ENCODE measurements around the gene MT3.

Gene MT3

DNA sequence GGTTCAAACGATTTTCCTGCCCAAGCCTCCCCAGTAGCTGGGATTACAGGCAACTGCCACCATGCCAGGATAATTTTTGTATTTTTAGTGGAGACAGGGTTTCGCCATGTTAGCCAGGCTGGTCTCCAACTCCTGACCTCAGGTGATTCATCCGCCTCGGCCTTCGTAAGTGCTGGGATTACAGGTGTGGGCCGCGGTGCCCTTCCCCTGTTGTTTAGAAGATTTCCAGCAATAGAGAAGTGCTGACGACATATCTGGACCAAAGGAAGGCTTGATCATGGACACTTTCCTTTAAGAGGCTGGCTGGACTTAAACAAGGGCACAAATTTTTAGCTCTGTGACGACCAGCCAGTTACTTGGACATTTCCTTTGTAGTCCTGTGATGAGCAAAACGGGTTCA is 41.9 kb downstream of the MT3 start:
- DNase-seq (ENCODE audit: low spot score): no peak

DNA sequence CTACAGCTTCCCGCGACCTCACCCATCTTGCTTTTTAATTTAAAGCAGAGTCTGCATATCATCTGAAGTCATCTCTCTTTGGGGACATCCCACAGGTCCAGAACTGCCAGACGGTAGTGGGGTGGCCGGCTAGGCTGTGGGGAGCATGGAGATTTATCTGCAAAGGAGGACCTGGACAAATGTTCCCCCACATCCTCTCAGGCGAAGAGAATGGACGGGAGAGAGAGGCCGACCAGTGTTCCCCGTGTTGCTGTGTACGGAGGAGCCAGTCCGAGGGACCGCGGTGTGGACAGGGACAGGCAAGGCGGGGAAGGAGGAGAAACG is 42.5 kb downstream of the MT3 start:
- DNase-seq (ENCODE audit: low spot score): no peak

DNA sequence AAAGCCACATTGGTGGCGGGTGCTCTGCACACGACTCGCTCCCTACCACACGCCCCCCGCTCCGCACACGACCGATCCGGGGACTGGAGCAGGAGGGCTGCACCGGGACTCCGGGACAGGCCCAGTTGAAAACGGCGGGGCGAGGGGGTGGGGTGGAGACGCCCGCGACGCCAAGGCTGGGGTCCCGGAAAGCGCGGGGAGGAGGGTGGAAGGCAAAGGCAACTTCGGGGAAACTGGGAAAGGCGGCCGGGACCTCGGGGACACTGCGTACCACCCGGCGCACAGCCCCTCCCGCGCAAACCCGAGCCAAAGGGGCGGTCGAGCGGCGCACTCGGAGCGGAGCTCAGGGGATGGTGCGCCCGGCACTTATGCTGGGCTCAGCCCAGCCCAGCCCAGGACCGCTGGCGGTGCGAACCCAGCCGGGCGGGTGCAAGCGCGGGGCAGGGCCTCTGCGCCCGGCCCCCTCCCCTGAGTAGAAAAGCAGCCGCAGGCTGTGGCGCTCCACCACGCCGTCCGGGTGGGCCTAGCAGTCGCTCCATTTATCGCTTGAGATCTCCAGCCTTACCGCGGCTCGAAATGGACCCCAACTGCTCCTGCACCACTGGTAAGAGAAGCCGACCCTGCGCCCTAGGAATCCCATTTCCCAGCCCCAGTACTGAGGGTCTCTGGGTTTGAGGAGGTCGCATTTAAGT is 43.0 kb downstream of the MT3 start, which contains the start of gene MT1M:
TSS of gene MT1M (plus strand) at position 504 of the 692 bp plus-strand sequence. CDS start at position 577, 73 bp downstream.
- no peak for DNase-seq (ENCODE audit: low spot score)

DNA sequence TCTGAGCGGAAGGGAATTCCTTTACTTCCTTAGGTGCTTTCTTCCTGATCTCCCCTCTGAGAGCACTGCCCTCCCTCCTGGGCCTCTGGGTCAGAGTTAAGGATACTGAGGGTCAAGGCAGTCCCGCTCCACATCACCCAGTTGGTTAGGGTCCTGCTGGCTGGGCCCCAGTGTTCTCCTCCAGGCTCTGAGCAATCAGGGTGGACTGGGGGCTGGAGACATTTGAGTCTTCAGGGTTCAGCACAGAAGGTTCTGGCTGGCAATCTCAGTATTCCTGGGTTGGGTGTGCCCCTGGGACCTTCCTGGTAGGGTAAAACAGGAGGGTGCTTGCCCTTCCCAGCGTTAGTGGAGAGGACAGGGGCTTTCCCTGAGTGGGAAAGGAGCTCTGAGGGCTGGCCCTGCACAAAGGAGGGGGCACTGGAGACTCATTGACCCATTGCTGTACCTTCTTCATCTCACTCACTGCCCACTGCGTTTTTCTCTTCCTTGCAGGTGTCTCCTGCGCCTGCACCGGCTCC is 43.6 kb downstream of the MT3 start:
- DNase-seq (ENCODE audit: low spot score): no peak

DNA sequence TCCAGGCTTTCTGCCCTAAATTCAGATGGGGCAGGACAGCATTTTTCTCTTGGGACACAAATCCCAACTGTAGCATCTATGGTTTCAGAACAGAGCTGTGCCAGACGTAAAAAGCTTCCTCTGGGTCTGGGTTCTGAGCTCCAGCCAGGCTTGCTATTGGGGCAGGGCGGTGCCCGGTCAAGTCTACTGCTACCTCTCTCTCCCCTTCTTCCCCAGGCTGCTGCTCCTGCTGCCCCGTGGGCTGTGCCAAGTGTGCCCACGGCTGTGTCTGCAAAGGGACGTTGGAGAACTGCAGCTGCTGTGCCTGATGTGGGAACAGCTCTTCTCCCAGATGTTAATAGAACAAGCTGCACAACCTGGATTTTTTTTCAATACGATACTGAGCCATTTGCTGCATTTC is 44.2 kb downstream of the MT3 start:
- no peak for DNase-seq (ENCODE audit: low spot score)

DNA sequence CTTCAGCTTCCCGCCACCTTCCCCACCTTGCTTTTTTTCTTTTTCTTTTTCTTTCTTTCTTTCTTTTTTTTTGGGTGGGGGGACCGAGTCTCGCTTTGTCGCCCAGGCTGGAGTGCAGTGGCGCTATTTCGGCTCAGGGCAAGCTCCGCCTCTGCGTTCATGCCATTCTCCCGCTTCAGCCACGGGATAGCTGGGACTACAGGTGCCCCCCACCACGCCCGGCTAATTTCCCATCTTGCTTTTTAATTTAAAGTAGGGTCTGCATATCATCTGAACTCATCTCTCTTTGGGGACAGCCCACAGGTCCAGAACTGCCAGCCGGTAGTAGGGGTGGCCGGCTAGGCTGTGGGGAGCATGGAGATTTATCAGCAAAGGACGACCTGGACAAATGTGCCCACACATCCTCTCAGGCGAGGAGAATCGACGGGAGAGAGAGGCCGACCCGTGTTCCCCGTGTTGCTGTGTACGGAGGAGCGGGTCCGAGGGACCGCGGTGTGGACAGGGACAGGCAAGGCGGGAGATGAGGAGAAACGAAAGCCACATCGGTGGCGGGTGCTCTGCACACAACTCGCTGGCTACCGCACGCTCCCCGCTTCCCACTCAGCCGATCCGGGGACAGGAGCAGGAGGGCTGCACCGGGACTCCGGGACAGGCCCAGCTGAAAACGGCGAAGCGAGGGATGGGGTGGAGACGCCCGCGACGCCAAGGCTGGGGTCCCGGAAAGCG is 45.5 kb downstream of the MT3 start:
- no peak for DNase-seq (ENCODE audit: low spot score)

DNA sequence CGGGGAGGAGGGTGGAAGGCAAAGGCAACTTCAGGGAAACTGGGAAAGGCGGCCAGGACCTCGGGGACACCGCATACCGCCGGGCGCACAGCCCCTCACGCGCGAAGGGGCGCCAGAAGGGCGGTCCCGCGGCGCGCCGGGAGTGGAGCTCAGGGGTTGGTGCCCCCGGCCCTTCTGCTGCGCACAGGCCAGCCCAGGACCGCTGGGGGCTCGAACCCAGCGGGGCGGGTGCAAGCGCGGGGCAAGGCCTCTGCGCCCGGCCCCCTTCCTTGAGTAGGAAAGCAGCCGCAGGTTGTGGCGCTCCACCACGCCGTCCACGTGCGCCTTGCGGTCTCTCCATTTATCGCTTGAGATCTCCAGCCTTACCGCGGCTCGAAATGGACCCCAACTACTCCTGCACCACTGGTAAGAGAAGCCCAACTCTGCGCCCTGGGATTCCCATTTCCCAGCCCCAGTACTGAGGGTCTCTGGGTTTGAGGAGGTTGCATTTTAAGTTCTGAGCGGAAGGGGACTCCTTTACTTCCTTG is 46.2 kb downstream of the MT3 start:
- no peak for DNase-seq (ENCODE audit: low spot score)

DNA sequence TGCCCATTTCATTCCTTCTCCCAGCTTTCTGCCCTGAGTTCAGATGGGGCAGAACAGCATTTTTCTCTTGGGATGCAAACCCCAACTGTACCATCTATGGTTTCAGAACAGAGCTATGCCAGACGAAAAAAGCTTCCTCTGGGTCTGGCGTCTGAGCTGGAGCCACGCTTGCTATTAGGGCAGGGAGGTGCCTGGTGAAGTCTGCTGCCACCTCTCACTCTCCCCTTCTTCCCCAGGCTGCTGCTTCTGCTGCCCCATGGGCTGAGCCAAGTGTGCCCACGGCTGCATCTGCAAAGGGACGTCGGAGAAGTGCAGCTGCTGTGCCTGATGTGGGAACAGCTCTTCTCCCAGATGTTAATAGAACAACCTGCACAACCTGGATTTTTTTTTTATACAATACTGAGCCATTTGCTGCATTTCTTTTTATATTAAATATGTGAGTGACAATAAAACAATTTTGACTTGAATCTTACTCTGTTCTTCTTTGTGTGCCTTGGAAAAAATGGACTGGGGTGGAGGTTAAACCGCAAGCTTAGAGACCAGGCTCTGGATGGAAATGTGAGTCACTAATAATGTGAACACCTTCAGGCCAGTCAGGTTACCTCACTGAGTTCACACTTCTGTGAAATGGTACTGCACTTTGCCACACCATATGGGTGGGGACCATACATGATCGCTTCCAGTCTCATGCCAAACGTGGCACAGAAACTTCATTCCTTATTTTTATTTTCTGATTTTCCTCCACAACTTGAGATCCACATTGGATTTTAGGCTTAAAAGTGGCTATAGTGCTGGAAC is 47.5 kb downstream of the MT3 start:
- DNase-seq (ENCODE audit: low spot score): no peak

DNA sequence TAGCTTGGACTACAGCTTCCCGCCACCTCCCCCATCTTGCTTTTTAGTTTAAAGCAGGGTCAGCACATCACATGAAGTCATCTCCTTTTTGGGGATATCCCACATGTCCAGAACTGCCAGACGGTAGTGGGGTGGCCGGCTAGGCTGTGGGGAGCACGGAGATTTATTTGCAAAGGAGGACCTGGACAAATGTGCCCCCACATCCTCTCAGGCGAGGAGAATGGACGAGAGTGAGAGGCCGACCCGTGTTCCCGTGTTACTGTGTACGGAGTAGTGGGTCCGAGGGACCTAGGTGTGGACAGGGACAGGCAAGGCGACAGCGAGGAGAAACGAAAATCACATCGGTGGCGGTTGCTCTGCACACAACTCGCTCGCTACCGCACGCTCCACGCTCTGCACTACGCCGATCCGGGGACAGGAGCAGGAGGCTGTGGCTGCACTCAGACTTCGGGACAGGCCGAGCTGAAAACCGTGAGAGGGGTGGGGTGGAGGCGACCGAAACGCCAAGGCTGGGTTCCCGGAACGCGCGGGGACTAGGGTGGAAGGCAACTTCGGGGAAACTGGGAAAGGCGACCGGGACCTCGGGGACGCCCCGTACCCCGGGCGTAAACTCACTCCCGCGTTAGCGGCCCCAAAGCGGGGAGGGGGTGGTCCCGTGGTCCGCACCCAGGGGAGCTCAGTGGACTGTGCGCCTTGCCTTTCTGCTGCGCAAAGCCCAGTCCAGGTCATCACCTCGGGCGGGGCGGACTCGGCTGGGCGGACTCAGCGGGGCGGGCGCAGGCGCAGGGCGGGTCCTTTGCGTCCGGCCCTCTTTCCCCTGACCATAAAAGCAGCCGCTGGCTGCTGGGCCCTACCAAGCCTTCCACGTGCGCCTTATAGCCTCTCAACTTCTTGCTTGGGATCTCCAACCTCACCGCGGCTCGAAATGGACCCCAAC is 48.8 kb downstream of the MT3 start, which contains the start of gene MT1A:
TSS of gene MT1A (plus strand) at position 853 of the 937 bp plus-strand sequence. CDS start at position 926, 73 bp downstream.
- DNase-seq (ENCODE audit: low spot score): no peak

DNA sequence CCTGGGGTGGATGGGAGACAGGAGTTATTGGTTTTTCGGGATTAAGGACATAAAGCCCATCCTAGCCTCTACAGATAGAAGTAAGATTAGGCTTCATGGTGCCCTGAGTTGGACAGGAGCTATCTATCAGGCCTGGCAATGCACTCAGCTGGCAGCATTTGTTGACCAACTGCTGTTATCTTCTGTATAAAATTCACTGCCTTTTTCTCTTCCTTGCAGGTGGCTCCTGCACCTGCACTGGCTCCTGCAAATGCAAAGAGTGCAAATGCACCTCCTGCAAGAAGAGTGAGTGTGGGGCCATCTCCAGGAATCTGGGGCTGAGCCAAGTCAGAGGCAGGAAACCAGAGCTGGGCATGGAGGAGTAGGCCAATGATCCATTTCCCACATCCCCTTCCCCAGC is 49.7 kb downstream of the MT3 start:
- DNase-seq (ENCODE audit: low spot score): no peak

DNA sequence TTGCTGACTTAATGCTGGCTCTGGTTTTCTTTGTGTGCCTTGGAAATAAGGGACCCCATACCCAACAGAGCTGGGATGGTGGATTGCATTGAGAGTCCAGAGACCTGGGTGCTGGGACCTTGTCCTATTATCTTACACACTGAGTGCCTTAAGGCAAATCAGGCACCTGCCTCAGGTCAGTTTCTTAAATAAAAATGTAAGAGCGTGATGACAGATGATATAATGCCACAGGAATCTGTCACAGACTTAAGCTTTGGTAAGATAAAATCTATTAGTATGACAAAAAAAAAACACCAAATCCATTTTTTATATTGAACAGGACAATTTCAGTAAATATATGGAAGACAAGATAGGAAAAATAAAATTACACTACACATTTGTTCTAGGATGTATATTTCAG is 50.7 kb downstream of the MT3 start:
- no peak for DNase-seq (ENCODE audit: low spot score)

Data from pons (tissue), 1 donor.